ENCODE results near the gene ANKRD33B. TPM values are rescaled to one million over a fixed set of nuclear protein-coding genes. Genes with fewer than 3 reads are reported as not detected.

ANKRD33B gene
- total RNA-seq, 6 experiments from 2014 or later, result 6.3 to 13.2 (median 11.9) TPM

DNA sequence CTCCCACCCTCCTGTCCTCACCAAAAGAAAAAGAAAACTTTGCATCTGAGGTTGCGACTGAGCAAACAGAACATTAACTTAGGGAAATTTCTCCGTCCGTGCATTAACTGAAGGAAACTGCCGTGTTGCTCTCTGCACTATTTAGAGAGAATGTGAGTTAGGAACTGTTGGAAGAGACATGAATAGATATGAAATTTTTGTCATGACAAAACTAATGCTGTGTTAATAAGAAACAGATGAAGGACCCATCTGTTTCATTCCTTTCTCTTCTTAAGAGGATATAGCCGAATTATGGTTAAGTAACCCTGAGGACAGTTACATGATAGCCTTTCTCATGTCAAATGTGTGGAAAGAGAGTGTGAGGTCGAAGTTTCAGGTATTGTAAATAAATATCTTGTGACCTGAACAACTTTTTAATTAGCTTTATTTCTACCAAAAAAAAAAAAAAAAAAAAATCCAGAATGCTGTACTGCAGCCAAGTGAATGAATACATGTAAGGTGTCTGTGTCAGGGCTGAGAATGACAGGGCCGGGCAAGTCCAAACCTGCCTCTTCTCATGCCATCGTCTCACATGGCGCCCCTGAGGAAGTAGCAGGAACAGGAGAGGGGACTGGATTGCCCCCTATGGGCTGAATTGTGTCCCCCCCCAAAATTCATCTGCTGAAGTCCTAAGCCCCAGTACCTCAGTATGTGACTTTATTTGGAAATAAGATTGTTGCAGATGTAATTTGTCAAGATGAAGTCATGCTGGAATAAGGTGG is 35.6 kb upstream of the ANKRD33B start:
- TF ChIP-seq, protein P1, sequence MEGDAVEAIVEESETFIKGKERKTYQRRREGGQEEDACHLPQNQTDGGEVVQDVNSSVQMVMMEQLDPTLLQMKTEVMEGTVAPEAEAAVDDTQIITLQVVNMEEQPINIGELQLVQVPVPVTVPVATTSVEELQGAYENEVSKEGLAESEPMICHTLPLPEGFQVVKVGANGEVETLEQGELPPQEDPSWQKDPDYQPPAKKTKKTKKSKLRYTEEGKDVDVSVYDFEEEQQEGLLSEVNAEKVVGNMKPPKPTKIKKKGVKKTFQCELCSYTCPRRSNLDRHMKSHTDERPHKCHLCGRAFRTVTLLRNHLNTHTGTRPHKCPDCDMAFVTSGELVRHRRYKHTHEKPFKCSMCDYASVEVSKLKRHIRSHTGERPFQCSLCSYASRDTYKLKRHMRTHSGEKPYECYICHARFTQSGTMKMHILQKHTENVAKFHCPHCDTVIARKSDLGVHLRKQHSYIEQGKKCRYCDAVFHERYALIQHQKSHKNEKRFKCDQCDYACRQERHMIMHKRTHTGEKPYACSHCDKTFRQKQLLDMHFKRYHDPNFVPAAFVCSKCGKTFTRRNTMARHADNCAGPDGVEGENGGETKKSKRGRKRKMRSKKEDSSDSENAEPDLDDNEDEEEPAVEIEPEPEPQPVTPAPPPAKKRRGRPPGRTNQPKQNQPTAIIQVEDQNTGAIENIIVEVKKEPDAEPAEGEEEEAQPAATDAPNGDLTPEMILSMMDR (IDR thresholded peaks at IDR 0.05), result peak; percentile 54; the same call in 1 of the 2 replicates
- H3K36me3 Mint-ChIP-seq (ENCODE audit: low read depth), result peaks cover 2% of the 10 kb centered on the region
- H3K4me3 Mint-ChIP-seq, result peak overlapping the region; percentile 66
- peaks cover 8% of the 10 kb centered on the region for H3K27me3 Mint-ChIP-seq (ENCODE audit: insufficient read depth)
- H3K9me3 Mint-ChIP-seq, result no peaks in the 10 kb centered on the region
- peak overlapping the region; percentile 91 for H3K27ac Mint-ChIP-seq
- peaks cover 66% of the 10 kb centered on the region for H3K4me1 Mint-ChIP-seq (ENCODE audit: low read depth)
- peak; percentile 57 for DNase-seq

DNA sequence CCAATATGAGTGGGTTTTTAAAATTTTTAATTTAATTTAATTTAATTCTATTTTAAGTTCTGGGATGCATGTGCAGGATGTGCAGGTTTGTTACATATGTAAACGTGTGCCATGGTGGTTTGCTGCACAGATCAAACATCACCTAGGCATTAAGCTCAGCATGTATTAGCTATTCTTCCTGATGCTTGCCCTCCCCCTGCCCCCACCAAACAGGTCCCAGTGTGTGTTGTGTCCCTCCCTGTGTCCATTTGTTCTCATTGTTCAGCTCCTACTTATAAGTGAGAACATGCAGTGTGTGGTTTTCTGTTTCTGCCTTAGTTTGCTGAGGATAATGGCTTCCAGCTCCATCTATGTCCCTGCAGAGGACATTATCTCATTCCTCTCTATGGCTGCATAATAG is 35.0 kb upstream of the ANKRD33B start:
- peak overlapping the region; percentile 79 for H3K27ac Mint-ChIP-seq
- no peaks in the 10 kb centered on the region; the same call in 1 of the 2 replicates for H3K36me3 Mint-ChIP-seq (ENCODE audit: low read depth)
- peaks cover 8% of the 10 kb centered on the region for H3K27me3 Mint-ChIP-seq (ENCODE audit: insufficient read depth)
- DNase-seq, result no peak
- no peak overlapping the region for H3K4me3 Mint-ChIP-seq
- peaks cover 61% of the 10 kb centered on the region for H3K4me1 Mint-ChIP-seq (ENCODE audit: low read depth)
- TF ChIP-seq, protein P1 (IDR thresholded peaks at IDR 0.05), result no peak; the same call in 1 of the 2 replicates
- H3K9me3 Mint-ChIP-seq, result no peaks in the 10 kb centered on the region

GRCh38 chr5:10530601-10531320 is 33.1 kb upstream of the ANKRD33B start:
- Mint-ChIP-seq H3K36me3 (ENCODE audit: low read depth) (no peaks in the 10 kb centered on the region; the same call in 1 of the 2 replicates), H3K4me3 (no peak overlapping the region), H3K4me1 (ENCODE audit: low read depth) (peaks cover 52% of the 10 kb centered on the region), H3K27ac (no peak overlapping the region), H3K27me3 (ENCODE audit: insufficient read depth) (peaks cover 11% of the 10 kb centered on the region), H3K9me3 (no peaks in the 10 kb centered on the region)
- no peak for DNase-seq
- TF ChIP-seq, protein P1 (IDR thresholded peaks at IDR 0.05), result no peak

DNA sequence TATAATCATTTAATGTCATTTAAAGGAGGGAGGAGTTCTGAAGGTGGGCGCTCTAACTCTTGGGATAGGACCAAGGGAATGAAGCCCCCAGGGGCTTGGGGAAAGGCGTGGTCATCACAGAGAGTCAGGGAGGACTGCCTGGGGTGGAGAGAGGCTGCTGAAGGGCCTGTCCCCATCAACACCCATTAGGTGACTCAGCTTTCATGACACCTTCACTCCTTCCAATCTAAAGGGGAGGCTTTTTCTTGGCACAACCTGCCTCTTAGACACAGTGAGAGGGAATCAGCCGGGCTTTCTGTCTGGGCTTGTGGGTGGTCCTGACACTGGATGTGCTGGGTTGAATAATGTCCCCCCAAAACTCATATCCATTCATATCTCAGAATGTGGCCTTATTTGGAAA is 31.4 kb upstream of the ANKRD33B start:
- TF ChIP-seq, protein P1 (IDR thresholded peaks at IDR 0.05), result no peak
- Mint-ChIP-seq H3K9me3 (no peaks in the 10 kb centered on the region), H3K27me3 (ENCODE audit: insufficient read depth) (peaks cover 8% of the 10 kb centered on the region), H3K4me3 (no peak overlapping the region), H3K36me3 (ENCODE audit: low read depth) (no peaks in the 10 kb centered on the region; the same call in 1 of the 2 replicates), H3K4me1 (ENCODE audit: low read depth) (peaks cover 40% of the 10 kb centered on the region), H3K27ac (no peak overlapping the region)
- DNase-seq, result no peak

DNA sequence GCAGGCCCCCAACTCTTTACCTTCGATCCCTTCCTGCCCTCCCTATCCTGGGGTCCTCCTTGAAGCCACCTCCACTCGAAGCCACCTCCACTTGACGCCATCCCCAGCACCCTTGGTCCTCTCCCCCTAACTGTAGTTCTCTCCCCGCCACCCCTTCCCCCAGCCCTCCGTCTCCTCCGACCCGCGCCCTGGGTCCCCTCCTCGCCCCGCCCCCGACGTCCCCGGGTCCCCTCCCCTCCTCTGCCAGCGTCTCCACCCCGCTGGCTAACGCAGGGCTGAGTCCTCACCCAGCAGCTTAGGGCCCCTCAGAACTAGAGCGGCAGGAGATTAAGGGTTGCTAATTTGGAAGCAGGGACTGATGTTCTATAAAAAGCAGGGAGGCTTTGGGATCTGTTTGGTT is 30.6 kb upstream of the ANKRD33B start:
- Mint-ChIP-seq H3K4me3 (no peak overlapping the region), H3K36me3 (ENCODE audit: low read depth) (no peaks in the 10 kb centered on the region; the same call in 1 of the 2 replicates), H3K4me1 (ENCODE audit: low read depth) (peaks cover 37% of the 10 kb centered on the region), H3K9me3 (no peaks in the 10 kb centered on the region), H3K27me3 (ENCODE audit: insufficient read depth) (peaks cover 8% of the 10 kb centered on the region), H3K27ac (no peak overlapping the region)
- DNase-seq, result no peak
- TF ChIP-seq, protein P1 (IDR thresholded peaks at IDR 0.05), result no peak

Measured in HFFc6 (cell line).